Esophagus (tissue), 2 donors: ENCODE data around the gene ARFRP1. TPM values are rescaled to one million over a fixed set of nuclear protein-coding genes. Genes with fewer than 3 reads are reported as not detected.

ENCODE experiments used
- H3K27ac ChIP-seq, 2 donors: one replicate each; pipeline ENCODE4 v1.5.1; 2013; ENCODE audit warnings: low read depth in 2 of 2, mild to moderate bottlenecking in 2 of 2, inconsistent platforms in 1 of 2, low read length in 1 of 2, moderate library complexity in 1 of 2
- H3K27me3 ChIP-seq, 2 donors: one replicate each; pipeline ENCODE4 v1.6.1; 2013; ENCODE audit warnings: low read length in 2 of 2, control low read depth in 1 of 2, mild to moderate bottlenecking in 1 of 2; ENCODE audit not compliant: insufficient read depth in 2 of 2, control insufficient read depth in 1 of 2
- H3K36me3 ChIP-seq, 2 donors: one replicate each; pipeline ENCODE4 v1.6.1; 2013; ENCODE audit warnings: low read length in 1 of 2; ENCODE audit not compliant: control insufficient read depth in 2 of 2, insufficient read depth in 2 of 2
- H3K4me1 ChIP-seq, 2 donors: one replicate each; pipeline ENCODE4 v1.6.1; 2013; ENCODE audit warnings: low read length in 1 of 2; ENCODE audit not compliant: control insufficient read depth in 2 of 2, insufficient read depth in 2 of 2
- H3K4me3 ChIP-seq, 2 donors: one replicate each; pipeline ENCODE4 v1.5.1; 2013; ENCODE audit warnings: low read length in 2 of 2, mild to moderate bottlenecking in 2 of 2, low read depth in 1 of 2, moderate library complexity in 1 of 2
- H3K9me3 ChIP-seq, 2 donors: one replicate each; pipeline ENCODE4 v1.6.1; 2013; ENCODE audit warnings: mild to moderate bottlenecking in 2 of 2, low read depth in 1 of 2, low read length in 1 of 2, moderate library complexity in 1 of 2; ENCODE audit not compliant: control insufficient read depth in 2 of 2, insufficient read depth in 1 of 2
- WGBS, 2 donors: extraction: QIAGEN DNeasy Blood & Tissue Kit; methylation state at CpG; one replicate each; pipeline ENCODE4 v1.1.7; 2013; 5-methylcytosine and 5-hydroxymethylcytosine counted together
- polyA plus RNA-seq, 2 donors: library from polyadenylated mRNA; stranded (reverse); fragments of 200-250 nt; gene quantifications; one replicate each; pipeline ENCODE4 v1.2.3, GENCODE V29; 2013
- donor health status: healthy with polysubstance abuse.
- donor health status: Bipolar disorder and iron deficiency.

Gene ARFRP1
- polyA plus RNA-seq, 2 donors = 33.9 to 35.4 TPM

GRCh38 chr20:63709149-63709527 is 1.4 kb upstream of the ARFRP1 start:
- 90 to 91% methylated on average over 17 of the region's 17 CpGs for WGBS, 2 donors
- no peaks in the 10 kb centered on the region for H3K9me3 ChIP-seq
- H3K36me3 ChIP-seq = peaks cover 6 to 32% of the 10 kb centered on the region in 2 donors
- H3K27me3 ChIP-seq = no peaks in the 10 kb centered on the region
- H3K4me1 ChIP-seq = peaks cover 0 to 12% of the 10 kb centered on the region in 2 donors
- no peak overlapping the region for H3K27ac ChIP-seq
- peak overlapping the region in 1 of 2 donors; percentile 85 for H3K4me3 ChIP-seq

- no peaks in the 10 kb centered on the region for H3K9me3 ChIP-seq
- H3K36me3 ChIP-seq = peaks cover 6 to 35% of the 10 kb centered on the region in 2 donors
- 22 to 26% methylated on average over 57 to 67 of the region's 67 CpGs for WGBS, 2 donors
- no peaks in the 10 kb centered on the region for H3K27me3 ChIP-seq
- peak overlapping the region; percentile 78 to 88 for H3K27ac ChIP-seq
- H3K4me3 ChIP-seq = peak overlapping the region; percentile 85 to 86
- H3K4me1 ChIP-seq = peaks cover 0 to 12% of the 10 kb centered on the region in 2 donors
These were observed 749 bp upstream of the ARFRP1 start for GRCh38 chr20:63708301-63709148.

DNA sequence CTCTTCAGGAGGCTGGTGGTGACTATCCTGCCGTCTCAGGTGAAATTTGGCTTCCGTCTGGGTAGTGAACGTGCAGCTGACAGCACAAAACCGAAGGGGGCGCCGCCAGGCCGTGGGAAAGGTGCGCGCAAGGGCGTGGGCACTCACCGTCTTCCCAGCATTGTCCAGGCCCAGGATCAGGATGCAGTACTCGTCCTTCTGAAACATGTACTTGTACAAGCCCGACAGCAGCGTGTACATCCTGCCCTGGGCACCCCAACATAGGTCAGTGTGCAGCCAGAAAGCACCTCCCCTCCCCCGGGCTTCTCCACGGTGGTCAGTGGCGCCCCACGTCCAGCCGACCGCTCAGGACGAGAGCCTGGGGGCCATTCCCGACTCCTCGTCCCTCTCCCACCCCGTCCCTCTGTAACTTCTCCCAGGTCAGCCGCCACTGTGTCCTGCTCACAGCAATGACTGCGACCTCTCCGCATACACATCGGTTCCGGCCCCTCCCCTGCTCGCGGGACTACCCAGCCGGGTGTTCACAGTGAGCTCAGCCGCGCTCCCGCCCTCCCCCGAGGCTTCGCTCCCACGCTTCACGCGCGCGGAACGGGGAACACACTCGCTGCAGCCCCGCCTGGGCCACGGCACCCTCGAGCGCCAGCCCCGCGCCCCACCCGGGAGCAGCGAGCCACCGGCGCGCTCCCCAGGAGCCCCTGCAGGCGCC is 771 bp downstream of the ARFRP1 start:
- Histone ChIP-seq H3K27me3 (no peaks in the 10 kb centered on the region), H3K27ac (peak overlapping the region; percentile 90 to 95), H3K4me3 (peak overlapping the region; percentile 85 to 86), H3K9me3 (no peaks in the 10 kb centered on the region), H3K4me1 (peaks cover 0 to 12% of the 10 kb centered on the region in 2 donors), H3K36me3 (peaks cover 6 to 35% of the 10 kb centered on the region in 2 donors)
- 2% methylated on average over 56 of the region's 56 CpGs for WGBS, 2 donors

GRCh38 chr20:63706027-63706695 is 1.6 kb downstream of the ARFRP1 start:
- H3K27ac ChIP-seq = peak overlapping the region in 1 of 2 donors; percentile 95
- 69 to 72% methylated on average over 12 of the region's 12 CpGs for WGBS, 2 donors
- H3K4me3 ChIP-seq = peak overlapping the region in 1 of 2 donors; percentile 86
- peaks cover 0 to 12% of the 10 kb centered on the region in 2 donors for H3K4me1 ChIP-seq
- H3K36me3 ChIP-seq = peaks cover 6 to 33% of the 10 kb centered on the region in 2 donors
- no peaks in the 10 kb centered on the region for H3K9me3 ChIP-seq
- no peaks in the 10 kb centered on the region for H3K27me3 ChIP-seq

- H3K36me3 ChIP-seq = peaks cover 6 to 30% of the 10 kb centered on the region in 2 donors
- H3K27me3 ChIP-seq = no peaks in the 10 kb centered on the region
These were observed 2.3 kb downstream of the ARFRP1 start for GRCh38 chr20:63705232-63706026.

DNA sequence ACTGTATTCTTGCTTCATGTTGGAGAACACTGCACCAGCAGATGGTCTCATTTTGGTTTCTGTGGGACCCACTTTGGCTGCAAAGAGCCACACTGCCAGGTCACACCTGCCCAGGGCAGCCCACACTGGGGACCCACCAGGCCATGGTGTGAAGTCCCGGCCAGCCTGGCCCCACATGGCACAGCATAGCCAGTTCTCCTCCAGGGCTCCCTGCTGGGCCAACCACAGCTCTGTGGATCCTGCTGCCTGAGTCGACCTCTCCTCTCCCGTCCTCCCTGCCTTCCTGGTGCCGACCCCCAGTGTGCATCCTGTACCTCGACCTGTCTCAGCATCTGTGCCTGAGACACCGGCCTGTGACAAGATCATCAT is 3.0 kb downstream of the ARFRP1 start:
- Histone ChIP-seq H3K36me3 (peaks cover 6 to 30% of the 10 kb centered on the region in 2 donors), H3K9me3 (no peaks in the 10 kb centered on the region), H3K4me3 (no peak overlapping the region), H3K4me1 (peaks cover 0 to 12% of the 10 kb centered on the region in 2 donors), H3K27me3 (no peaks in the 10 kb centered on the region), H3K27ac (no peak overlapping the region)
- 78 to 87% methylated on average over 6 of the region's 6 CpGs for WGBS, 2 donors

More at GRCh38 chr20:63705232-63706026, 2.3 kb downstream of the ARFRP1 start:
- WGBS, 2 donors = 87 to 90% methylated on average over 8 of the region's 8 CpGs
- no peak overlapping the region for H3K4me3 ChIP-seq
- no peaks in the 10 kb centered on the region for H3K9me3 ChIP-seq
- H3K4me1 ChIP-seq = peaks cover 0 to 12% of the 10 kb centered on the region in 2 donors
- no peak overlapping the region for H3K27ac ChIP-seq

- no peak overlapping the region for H3K4me3 ChIP-seq
- H3K27me3 ChIP-seq = no peaks in the 10 kb centered on the region
- no peak overlapping the region for H3K27ac ChIP-seq
- peaks cover 0 to 14% of the 10 kb centered on the region in 2 donors for H3K4me1 ChIP-seq
- H3K36me3 ChIP-seq = peaks cover 6 to 27% of the 10 kb centered on the region in 2 donors
- H3K9me3 ChIP-seq = no peaks in the 10 kb centered on the region
- WGBS, 2 donors = 88 to 90% methylated on average over 11 of the region's 11 CpGs
These were observed 3.6 kb downstream of the ARFRP1 start for GRCh38 chr20:63703976-63704748.

DNA sequence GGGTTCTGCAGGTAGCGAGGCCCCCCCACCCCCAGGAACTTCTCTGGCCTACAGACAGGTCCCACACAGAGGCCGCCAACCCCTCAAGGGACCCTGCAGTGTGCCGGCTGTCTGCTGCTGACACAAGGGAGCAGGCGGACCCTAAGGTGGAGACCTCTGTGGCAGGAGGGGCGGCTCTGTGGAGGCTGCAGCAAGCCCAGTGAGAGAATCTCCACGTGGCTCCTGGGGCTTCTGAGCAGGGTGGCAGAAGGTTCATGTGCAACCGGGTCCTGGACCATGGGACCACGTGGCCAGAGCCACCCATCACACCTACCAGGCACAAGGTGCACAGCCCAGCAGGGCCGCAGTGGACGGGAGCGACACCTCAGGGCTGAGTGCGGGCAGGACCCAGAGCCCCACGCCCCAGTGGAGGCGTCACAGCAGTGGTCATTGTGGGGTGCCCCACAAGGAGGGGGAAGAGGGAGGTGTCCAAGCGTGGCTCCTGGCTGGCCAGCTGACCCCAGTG is 4.3 kb downstream of the ARFRP1 start:
- Histone ChIP-seq H3K4me3 (no peak overlapping the region), H3K36me3 (peaks cover 6 to 22% of the 10 kb centered on the region in 2 donors)

More for the DNA sequence above, 4.3 kb downstream of the ARFRP1 start:
- H3K27me3 ChIP-seq = no peaks in the 10 kb centered on the region
- H3K9me3 ChIP-seq = no peaks in the 10 kb centered on the region
- H3K4me1 ChIP-seq = peaks cover 0 to 8% of the 10 kb centered on the region in 2 donors
- 79 to 89% methylated on average over 10 to 15 of the region's 15 CpGs for WGBS, 2 donors
- H3K27ac ChIP-seq = no peak overlapping the region
